Activated CD4-positive, alpha-beta T cell treated with anti-CD3 and anti-CD28 coated beads, Interleukin-2, amount 10 ng/mL, durations not matched to agents 24 days and 14 days (primary cell): ENCODE measurements around the gene SSC4D. TPM values are rescaled to one million over a fixed set of nuclear protein-coding genes. Genes with fewer than 3 reads are reported as not detected.
A peak's percentile ranks its signal among the peaks of the same experiment; 100 is the strongest.

Experiments used
- DNase-seq: peaks from one replicate; pipeline ENCODE4 v3.0.0; 2022
- H3K27ac Mint-ChIP-seq: one replicate; pipeline ENCODE4 v1.8.0; 2022; ENCODE audit warnings: mild to moderate bottlenecking, mixed read lengths
- H3K27me3 Mint-ChIP-seq: one replicate; pipeline ENCODE4 v1.8.0; 2022; ENCODE audit warnings: mixed read lengths
- H3K36me3 Mint-ChIP-seq: one replicate; pipeline ENCODE4 v1.8.0; 2022; ENCODE audit warnings: low read depth, mild to moderate bottlenecking, mixed read lengths
- H3K4me1 Mint-ChIP-seq: one replicate; pipeline ENCODE4 v1.8.0; 2021; ENCODE audit warnings: mixed read lengths
- H3K4me3 Mint-ChIP-seq: one replicate; pipeline ENCODE4 v1.8.0; 2022; ENCODE audit warnings: mild to moderate bottlenecking, moderate library complexity, mixed read lengths
- H3K9me3 Mint-ChIP-seq: one replicate; pipeline ENCODE4 v1.8.0; 2021; ENCODE audit warnings: mixed read lengths
- intact Hi-C: fragments of 100-400 bp; cut with micrococcal nuclease; formaldehyde crosslinking; loops from one replicate; pipeline ENCODE4 v1.15.1; 2023
- total RNA-seq: library from RNA; stranded (reverse); gene quantifications from 2 replicates; pipeline ENCODE4 v1.2.3, GENCODE V29; 2022

SSC4D gene
- total RNA-seq, 1 donor from 2014 or later: 0.77 TPM

GRCh38 chr7:76347710-76348109 is 61.8 kb downstream of the SSC4D start:
- H3K4me1 Mint-ChIP-seq: peaks cover 56% of the 10 kb centered on the region
- peaks cover 75% of the 10 kb centered on the region for H3K36me3 Mint-ChIP-seq
- H3K27ac Mint-ChIP-seq: peak overlapping the region; percentile 75
- peak overlapping the region; percentile 49 for H3K4me3 Mint-ChIP-seq
- intact Hi-C loops: no loop called here
- DNase-seq: no peak
- no peaks in the 10 kb centered on the region for H3K9me3 Mint-ChIP-seq
- no peaks in the 10 kb centered on the region for H3K27me3 Mint-ChIP-seq

- Mint-ChIP-seq H3K27ac (peak overlapping the region; percentile 80), H3K9me3 (no peaks in the 10 kb centered on the region), H3K27me3 (no peaks in the 10 kb centered on the region), H3K36me3 (peaks cover 78% of the 10 kb centered on the region), H3K4me1 (peaks cover 59% of the 10 kb centered on the region), H3K4me3 (peak overlapping the region; percentile 40)
- intact Hi-C loops: no loop called here
- DNase-seq: no peak
These were observed 62.7 kb downstream of the SSC4D start for GRCh38 chr7:76346778-76347177.

- no peaks in the 10 kb centered on the region for H3K27me3 Mint-ChIP-seq
- H3K36me3 Mint-ChIP-seq: peaks cover 74% of the 10 kb centered on the region
- H3K27ac Mint-ChIP-seq: peak overlapping the region; percentile 52
- intact Hi-C loops: no loop called here
- H3K9me3 Mint-ChIP-seq: no peaks in the 10 kb centered on the region
- no peak for DNase-seq
- H3K4me1 Mint-ChIP-seq: peaks cover 57% of the 10 kb centered on the region
- H3K4me3 Mint-ChIP-seq: no peak overlapping the region
These were observed 63.4 kb downstream of the SSC4D start for GRCh38 chr7:76346097-76346496.

DNA sequence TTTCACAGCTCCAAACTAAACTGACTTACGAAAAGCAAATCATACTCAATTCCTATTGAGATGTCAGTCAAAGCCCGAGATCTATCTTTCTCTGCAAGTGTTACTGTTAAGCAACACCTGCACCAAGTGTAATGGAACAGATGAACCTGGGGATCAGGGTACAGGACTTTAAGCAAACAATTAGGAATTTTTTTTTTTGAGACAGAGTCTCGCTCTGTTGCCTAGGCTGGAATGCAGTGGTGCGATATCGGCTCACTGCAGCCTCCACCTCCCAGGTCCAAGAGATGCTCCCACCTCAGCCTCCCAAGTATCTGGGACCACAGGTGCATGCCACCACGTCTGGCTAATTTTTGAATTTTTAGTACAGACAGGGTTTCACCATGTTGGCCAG is 65.6 kb downstream of the SSC4D start:
- peaks cover 73% of the 10 kb centered on the region for H3K36me3 Mint-ChIP-seq
- H3K27ac Mint-ChIP-seq: peak overlapping the region; percentile 7
- intact Hi-C loops: loop anchor here (1.0 kb wide), 1 partner anchor 15 kb away; no protein-coding TSS in a partner anchor
- no peaks in the 10 kb centered on the region for H3K9me3 Mint-ChIP-seq
- no peak for DNase-seq
- H3K27me3 Mint-ChIP-seq: no peaks in the 10 kb centered on the region
- peaks cover 57% of the 10 kb centered on the region for H3K4me1 Mint-ChIP-seq
- no peak overlapping the region for H3K4me3 Mint-ChIP-seq

- Mint-ChIP-seq H3K27me3 (no peaks in the 10 kb centered on the region), H3K27ac (peak overlapping the region; percentile 7), H3K4me1 (peaks cover 58% of the 10 kb centered on the region), H3K36me3 (peaks cover 74% of the 10 kb centered on the region), H3K9me3 (no peaks in the 10 kb centered on the region), H3K4me3 (no peak overlapping the region)
- intact Hi-C loops: loop anchor here (1.0 kb wide), 1 partner anchor 16 kb away; no protein-coding TSS in a partner anchor
- no peak for DNase-seq
These were observed 66.1 kb downstream of the SSC4D start for GRCh38 chr7:76343294-76343930.

GRCh38 chr7:76342222-76342621 is 67.3 kb downstream of the SSC4D start:
- Mint-ChIP-seq H3K36me3 (peaks cover 74% of the 10 kb centered on the region), H3K9me3 (no peaks in the 10 kb centered on the region), H3K4me3 (no peak overlapping the region), H3K27me3 (no peaks in the 10 kb centered on the region), H3K27ac (peak overlapping the region; percentile 61), H3K4me1 (peaks cover 59% of the 10 kb centered on the region)
- DNase-seq: no peak
- intact Hi-C loops: no loop called here

DNA sequence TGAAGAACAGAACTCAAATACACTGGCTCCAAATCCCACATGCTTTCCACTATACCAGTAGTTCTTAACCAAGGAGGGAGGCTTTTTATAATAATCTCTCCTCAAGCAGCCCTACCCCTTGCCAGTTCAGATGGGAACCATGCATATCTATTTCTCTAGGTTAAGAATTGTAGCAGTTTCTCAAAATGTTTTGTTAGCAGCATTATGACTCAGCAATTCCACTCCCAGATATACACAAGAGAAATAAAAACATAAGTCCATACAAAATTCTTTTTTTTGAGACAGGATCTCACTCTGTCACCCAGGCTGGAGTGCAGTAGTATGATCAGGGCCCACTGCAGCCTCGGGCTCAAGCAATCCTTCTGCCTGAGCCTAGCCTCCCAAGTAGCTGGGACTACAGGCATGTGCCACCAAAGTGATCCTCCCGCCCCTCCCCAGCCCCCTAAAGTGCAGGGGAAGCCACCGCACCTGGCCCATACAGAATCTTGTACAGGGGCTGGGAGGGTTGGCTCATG is 68.8 kb downstream of the SSC4D start:
- H3K4me3 Mint-ChIP-seq: no peak overlapping the region
- H3K27me3 Mint-ChIP-seq: no peaks in the 10 kb centered on the region
- peak overlapping the region; percentile 78 for H3K27ac Mint-ChIP-seq
- DNase-seq: no peak
- H3K4me1 Mint-ChIP-seq: peaks cover 47% of the 10 kb centered on the region
- H3K36me3 Mint-ChIP-seq: peaks cover 67% of the 10 kb centered on the region
- intact Hi-C loops: no loop called here
- no peaks in the 10 kb centered on the region for H3K9me3 Mint-ChIP-seq

Other genes with a start within 250 kb of the SSC4D start
- gene SRRM3, start 207.8 kb downstream of the SSC4D start, total RNA-seq: 0.09 and 0.17 TPM in 2 replicates
- gene HSPB1, start 107.0 kb downstream of the SSC4D start, total RNA-seq: 112 and 117 TPM in 2 replicates
- 183 and 185 TPM in 2 replicates for gene YWHAG, start 50.7 kb downstream of the SSC4D start, total RNA-seq
- 7.4 and 7.5 TPM in 2 replicates for gene ZP3, start 15.3 kb upstream of the SSC4D start, total RNA-seq
- 23.7 and 26.3 TPM in 2 replicates for gene DTX2, start 52.0 kb upstream of the SSC4D start, total RNA-seq
- gene UPK3B, start 100.9 kb upstream of the SSC4D start, total RNA-seq: 1.1 and 1.2 TPM in 2 replicates
- 0.47 TPM in 1 of 2 replicates, not detected in the other for gene SPDYE16, start 133.6 kb upstream of the SSC4D start, total RNA-seq
- gene POMZP3, start 217.6 kb upstream of the SSC4D start, total RNA-seq: 6.9 and 10.1 TPM in 2 replicates